Measurements from ENCODE around the gene AXIN2.

GRCh38 chr17:65542067-65542466 is 19.4 kb downstream of the AXIN2 start:
- TF ChIP-seq SP2 (tag by site-specific recombination; IDR thresholded peaks at IDR 0.05) (no peak), CTCF (tag by site-specific recombination; IDR thresholded peaks at IDR 0.05) (no peak), YY1 (tag by site-specific recombination; IDR thresholded peaks at IDR 0.05) (no peak), PATZ1 (tag by site-specific recombination; IDR thresholded peaks at IDR 0.05) (no peak)
